Breast epithelium (tissue), 4 donors: ENCODE results near the gene CAPRIN2. TPM values are rescaled to one million over a fixed set of nuclear protein-coding genes. Genes with fewer than 3 reads are reported as not detected.

Source experiments
- DNase-seq, 2 donors: peaks; one replicate each; pipeline ENCODE4 v3.0.0-alpha.2; 2019; ENCODE audit warnings: low spot score in 2 of 2
- H3K27ac ChIP-seq, 2 donors: fragments of 200-600 bp; sonication (generic) in 1 of 2; one replicate each; pipeline ENCODE4 v1.5.1; 2016 to 2019; ENCODE audit warnings: mild to moderate bottlenecking in 1 of 2
- H3K27me3 ChIP-seq, 2 donors: fragments of 200-600 bp; sonication (generic) in 1 of 2; one replicate each; pipeline versions ENCODE4 v1.5.1 to v1.6.0; 2017 to 2019; ENCODE audit warnings: control low read depth in 1 of 2, mild to moderate bottlenecking in 1 of 2
- H3K36me3 ChIP-seq: fragments of 200-600 bp; one replicate; pipeline ENCODE4 v1.5.1; 2019
- H3K4me1 ChIP-seq, 2 donors: fragments of 200-600 bp; sonication (generic); one replicate each; pipeline ENCODE4 v1.5.1; 2016 to 2019; ENCODE audit warnings: control low read depth in 1 of 2
- H3K4me3 ChIP-seq, 3 donors: fragments of 200-600 bp; sonication (generic); 1 replicate in 2 of 3; 2 replicates in 1 of 3; pipeline ENCODE4 v1.5.1; 2016 to 2019; ENCODE audit warnings: mild to moderate bottlenecking in 3 of 3, moderate library complexity in 2 of 3
- H3K9me3 ChIP-seq, 2 donors: fragments of 200-600 bp; sonication (generic) in 1 of 2; one replicate each; pipeline ENCODE4 v1.5.1; 2016 to 2019; ENCODE audit warnings: control low read depth in 1 of 2
- CTCF ChIP-seq, 3 donors: fragments of 450-650 bp; IDR thresholded peaks; one replicate each; pipeline ENCODE4 v1.5.1; 2016 to 2017; ENCODE audit warnings: antibody characterized with exemption in 3 of 3, mild to moderate bottlenecking in 3 of 3, moderate library complexity in 3 of 3
- POLR2A ChIP-seq: fragments of 450-650 bp; IDR thresholded peaks from one replicate; pipeline ENCODE4 v1.6.1; 2016; ENCODE audit warnings: antibody characterized with exemption, mild to moderate bottlenecking, moderate library complexity
- POLR2AphosphoS5 ChIP-seq, 3 donors: sonication (generic); formaldehyde crosslinking; IDR thresholded peaks; one replicate each; pipeline ENCODE4 v1.6.1; 2017; ENCODE audit warnings: antibody characterized with exemption in 3 of 3
- intact Hi-C: fragments of 100-400 bp; cut with DNase I; formaldehyde crosslinking; loops from one replicate; pipeline ENCODE4 v1.15.1; 2023; ENCODE audit warnings: low total_unique reads
- total RNA-seq, 3 donors: library from RNA; depleted of rRNA; stranded (reverse); fragments of >200 nt; gene quantifications; one replicate each; pipeline ENCODE4 v1.1.0, GENCODE V29; 2016

The CAPRIN2 gene
- total RNA-seq, 3 donors from 2014 or later: 21.8 to 37.9 (median 29.8) TPM

- Histone ChIP-seq H3K4me3 (no peak overlapping the region), H3K36me3 (no peaks in the 10 kb centered on the region), H3K4me1 (no peaks in the 10 kb centered on the region), H3K9me3 (no peaks in the 10 kb centered on the region), H3K27ac (no peak overlapping the region), H3K27me3 (no peaks in the 10 kb centered on the region)
- intact Hi-C loops: loop anchor here (5.0 kb wide), 1 partner anchor 444 kb away; no protein-coding TSS in a partner anchor
- TF ChIP-seq CTCF (IDR thresholded peaks at IDR 0.05) (no peak), POLR2AphosphoS5 (IDR thresholded peaks at IDR 0.05) (no peak), POLR2A (no peak)
- no peak for DNase-seq
Measured at GRCh38 chr12:30746190-30746589, 8.6 kb downstream of the CAPRIN2 start.

GRCh38 chr12:30744321-30744720 is 10.4 kb downstream of the CAPRIN2 start:
- H3K27ac ChIP-seq: no peak overlapping the region
- H3K4me1 ChIP-seq: no peaks in the 10 kb centered on the region
- no peak for DNase-seq
- TF ChIP-seq POLR2AphosphoS5 (IDR thresholded peaks at IDR 0.05) (no peak), POLR2A (no peak)
- intact Hi-C loops: no loop called here
- no peaks in the 10 kb centered on the region for H3K27me3 ChIP-seq
- no peaks in the 10 kb centered on the region for H3K9me3 ChIP-seq
- H3K4me3 ChIP-seq: no peak overlapping the region
- H3K36me3 ChIP-seq: no peaks in the 10 kb centered on the region

- no peaks in the 10 kb centered on the region for H3K9me3 ChIP-seq
- no peaks in the 10 kb centered on the region for H3K4me1 ChIP-seq
- H3K27me3 ChIP-seq: no peaks in the 10 kb centered on the region
- no peaks in the 10 kb centered on the region for H3K36me3 ChIP-seq
- TF ChIP-seq CTCF (IDR thresholded peaks at IDR 0.05): no peak
- TF ChIP-seq POLR2AphosphoS5 (IDR thresholded peaks at IDR 0.05): no peak
- no peak for TF ChIP-seq POLR2A
- H3K4me3 ChIP-seq: no peak overlapping the region
- no peak for DNase-seq
- no peak overlapping the region for H3K27ac ChIP-seq
- intact Hi-C loops: no loop called here
Measured at GRCh38 chr12:30740274-30740673, 14.5 kb downstream of the CAPRIN2 start.

GRCh38 chr12:30739020-30739419 is 15.7 kb downstream of the CAPRIN2 start:
- intact Hi-C loops: no loop called here
- H3K36me3 ChIP-seq: no peaks in the 10 kb centered on the region

GRCh38 chr12:30732954-30733637 is 21.7 kb downstream of the CAPRIN2 start:
- H3K27me3 ChIP-seq: no peaks in the 10 kb centered on the region
- no peak for TF ChIP-seq CTCF (IDR thresholded peaks at IDR 0.05)
- no peak for TF ChIP-seq POLR2AphosphoS5 (IDR thresholded peaks at IDR 0.05)
- TF ChIP-seq POLR2A: no peak

More at GRCh38 chr12:30739020-30739419, 15.7 kb downstream of the CAPRIN2 start:
- Histone ChIP-seq H3K27ac (no peak overlapping the region), H3K4me1 (no peaks in the 10 kb centered on the region), H3K4me3 (no peak overlapping the region), H3K9me3 (no peaks in the 10 kb centered on the region), H3K27me3 (no peaks in the 10 kb centered on the region)
- DNase-seq: no peak
- TF ChIP-seq POLR2AphosphoS5 (IDR thresholded peaks at IDR 0.05): no peak
- TF ChIP-seq POLR2A: no peak
- no peak for TF ChIP-seq CTCF (IDR thresholded peaks at IDR 0.05)

More at GRCh38 chr12:30732954-30733637, 21.7 kb downstream of the CAPRIN2 start:
- H3K4me1 ChIP-seq: no peaks in the 10 kb centered on the region
- H3K4me3 ChIP-seq: no peak overlapping the region
- intact Hi-C loops: no loop called here
- no peak overlapping the region for H3K27ac ChIP-seq
- DNase-seq: no peak
- H3K9me3 ChIP-seq: no peaks in the 10 kb centered on the region
- no peaks in the 10 kb centered on the region for H3K36me3 ChIP-seq
